ENCODE results near the gene CDH4. TPM values are rescaled to one million over a fixed set of nuclear protein-coding genes. Genes with fewer than 3 reads are reported as not detected.

Gene CDH4
- total RNA-seq, 6 donors from 2014 or later, result 0.20 to 1.0 (median 0.40) TPM; not detected in 1

DNA sequence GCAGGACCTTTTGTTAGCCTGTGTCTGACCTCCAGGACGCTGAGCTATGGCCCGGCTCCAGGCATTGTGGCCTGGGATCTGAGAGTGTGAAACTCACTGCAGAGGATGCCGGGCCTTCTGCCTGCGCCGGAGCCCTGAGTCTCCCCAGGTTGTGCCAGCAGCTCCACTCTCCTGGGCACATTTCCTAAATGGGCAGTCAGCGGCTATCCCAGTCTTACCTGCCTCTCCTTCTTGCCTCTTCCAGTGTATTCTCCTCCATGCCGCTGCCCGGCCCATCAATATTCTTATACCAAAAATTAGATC, 397.8 kb downstream of the CDH4 start:
- no peak for ATAC-seq (ENCODE audit: low FRiP score in 2 of 2)
- 78 to 89% methylated on average over 8 of the region's 8 CpGs for WGBS, 2 donors

DNA sequence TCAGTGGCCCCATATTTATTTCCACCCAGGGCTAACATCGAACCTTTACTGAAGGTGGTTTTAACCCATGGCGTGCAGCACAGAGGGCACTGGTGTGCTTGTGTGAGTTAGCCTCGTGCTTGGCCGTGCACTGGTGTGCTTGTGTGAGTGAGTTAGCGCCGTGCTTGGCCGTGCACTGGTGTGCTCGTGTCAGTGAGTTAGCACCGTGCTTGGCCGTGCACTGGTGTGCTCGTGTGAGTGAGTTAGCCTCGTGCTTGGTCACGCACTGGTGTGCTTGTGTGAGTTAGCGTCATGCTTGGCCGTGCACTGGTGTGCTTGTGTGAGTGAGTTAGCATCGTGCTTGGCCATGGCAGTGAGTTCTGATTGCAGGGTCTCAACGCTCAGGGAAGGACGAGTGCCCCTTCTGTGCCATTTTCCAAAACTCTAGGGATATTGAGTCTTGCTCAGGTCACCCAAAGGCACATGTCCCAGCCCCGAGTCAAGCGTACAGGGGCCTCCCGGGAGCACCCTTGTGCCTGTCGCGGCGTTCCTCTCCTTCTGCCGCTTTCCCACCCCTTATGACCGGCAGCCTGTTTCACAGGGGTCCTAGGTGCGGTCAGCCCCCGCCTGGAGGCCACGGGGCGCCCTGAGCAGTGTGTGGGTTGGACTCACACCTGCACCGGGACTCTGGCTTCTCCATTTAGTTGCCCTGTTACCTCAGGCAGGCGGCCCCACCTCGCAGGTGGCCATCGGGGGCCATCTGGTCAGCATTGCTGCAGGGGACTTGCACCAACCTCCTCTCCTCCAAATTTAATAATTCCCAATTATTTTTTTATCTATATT, 399.1 kb downstream of the CDH4 start:
- Histone ChIP-seq H3K27ac (no peak overlapping the region), H3K4me3 (no peak overlapping the region), H3K9me3 (no peaks in the 10 kb centered on the region), H3K36me3 (no peaks in the 10 kb centered on the region), H3K27me3 (no peaks in the 10 kb centered on the region), H3K4me1 (no peaks in the 10 kb centered on the region)
- ATAC-seq (ENCODE audit: low FRiP score in 2 of 2) (peak; percentile 7 to 31), DNase-seq (peak in 1 of 2 donors; percentile 63)
- 84 to 87% methylated on average over 31 to 34 of the region's 34 CpGs for WGBS, 2 donors
- TF ChIP-seq EP300 (IDR thresholded peaks at IDR 0.05) (no peak), CTCF (IDR thresholded peaks at IDR 0.05) (no peak), POLR2AphosphoS5 (IDR thresholded peaks at IDR 0.05) (no peak), POLR2A (IDR thresholded peaks at IDR 0.05) (no peak)

More for the DNA sequence above, 397.8 kb downstream of the CDH4 start:
- H3K4me1 ChIP-seq, result no peaks in the 10 kb centered on the region
- no peak overlapping the region for H3K27ac ChIP-seq
- TF ChIP-seq POLR2A (IDR thresholded peaks at IDR 0.05) (no peak), POLR2AphosphoS5 (IDR thresholded peaks at IDR 0.05) (no peak), EP300 (IDR thresholded peaks at IDR 0.05) (no peak), CTCF (IDR thresholded peaks at IDR 0.05) (no peak)
- no peaks in the 10 kb centered on the region for H3K9me3 ChIP-seq
- no peaks in the 10 kb centered on the region for H3K36me3 ChIP-seq
- no peak for DNase-seq
- H3K4me3 ChIP-seq, result no peak overlapping the region
- no peaks in the 10 kb centered on the region for H3K27me3 ChIP-seq

GRCh38 chr20:61652146-61652545, 400.1 kb downstream of the CDH4 start:
- Histone ChIP-seq H3K36me3 (no peaks in the 10 kb centered on the region), H3K4me1 (no peaks in the 10 kb centered on the region), H3K27me3 (no peaks in the 10 kb centered on the region), H3K4me3 (no peak overlapping the region), H3K27ac (no peak overlapping the region), H3K9me3 (no peaks in the 10 kb centered on the region)
- TF ChIP-seq POLR2AphosphoS5 (IDR thresholded peaks at IDR 0.05) (no peak), EP300 (IDR thresholded peaks at IDR 0.05) (no peak), CTCF (IDR thresholded peaks at IDR 0.05) (no peak), POLR2A (IDR thresholded peaks at IDR 0.05) (no peak)
- no peak for ATAC-seq (ENCODE audit: low FRiP score in 2 of 2)
- 89 to 95% methylated on average over 10 of the region's 10 CpGs for WGBS, 2 donors
- DNase-seq, result no peak

DNA sequence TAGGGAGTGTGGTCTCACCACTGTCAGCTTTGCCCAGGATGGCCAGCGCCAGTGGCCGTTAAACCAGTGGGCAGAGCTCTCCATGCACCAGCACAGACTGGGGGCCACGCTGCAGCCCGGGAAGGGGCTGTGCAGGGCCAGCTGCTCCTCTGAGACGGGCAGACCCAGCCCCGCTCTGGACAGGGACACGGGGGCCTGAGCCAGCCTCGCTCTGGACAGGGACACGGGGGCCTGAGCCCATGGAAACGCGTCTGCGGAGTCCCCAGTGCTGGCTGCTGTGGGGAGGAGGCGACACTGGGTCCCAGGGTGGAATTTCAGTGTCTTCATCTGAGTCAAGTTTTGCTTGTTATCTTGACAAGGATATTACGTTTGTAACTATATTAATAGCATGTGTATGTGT, 402.7 kb downstream of the CDH4 start:
- DNase-seq (peak in 1 of 2 donors; percentile 48), ATAC-seq (ENCODE audit: low FRiP score in 2 of 2) (no peak)
- Histone ChIP-seq H3K4me3 (no peak overlapping the region), H3K4me1 (no peaks in the 10 kb centered on the region), H3K36me3 (no peaks in the 10 kb centered on the region), H3K27me3 (no peaks in the 10 kb centered on the region), H3K9me3 (no peaks in the 10 kb centered on the region), H3K27ac (no peak overlapping the region)
- TF ChIP-seq EP300 (IDR thresholded peaks at IDR 0.05) (no peak), CTCF (IDR thresholded peaks at IDR 0.05) (no peak), POLR2A (IDR thresholded peaks at IDR 0.05) (no peak), POLR2AphosphoS5 (IDR thresholded peaks at IDR 0.05) (no peak)
- WGBS, 2 donors, result 59 to 69% methylated on average over 10 to 14 of the region's 14 CpGs

DNA sequence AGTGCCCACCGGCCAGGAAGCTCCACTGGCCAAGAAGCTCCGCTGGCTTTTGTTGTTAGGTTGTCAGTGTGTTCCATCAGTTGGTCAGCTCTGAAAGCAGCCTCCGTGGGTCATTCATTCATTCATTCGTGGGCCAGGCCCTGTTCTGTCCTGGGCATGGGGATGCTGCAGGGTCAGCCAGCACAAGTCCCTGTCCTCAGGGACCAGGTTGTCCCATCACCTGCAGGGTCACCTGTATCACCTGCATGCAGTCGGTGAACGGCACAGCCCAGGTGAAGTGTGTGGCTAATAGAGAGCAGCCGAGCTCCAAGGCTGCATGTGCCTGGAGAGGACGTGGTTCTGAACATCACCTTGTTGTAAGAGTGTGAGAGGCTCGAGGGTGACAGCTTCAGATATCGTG, 403.5 kb downstream of the CDH4 start:
- Histone ChIP-seq H3K27me3 (no peaks in the 10 kb centered on the region), H3K27ac (no peak overlapping the region), H3K4me1 (no peaks in the 10 kb centered on the region), H3K9me3 (no peaks in the 10 kb centered on the region), H3K4me3 (no peak overlapping the region), H3K36me3 (no peaks in the 10 kb centered on the region)
- TF ChIP-seq EP300 (IDR thresholded peaks at IDR 0.05) (no peak), POLR2AphosphoS5 (IDR thresholded peaks at IDR 0.05) (no peak), POLR2A (IDR thresholded peaks at IDR 0.05) (no peak), CTCF (IDR thresholded peaks at IDR 0.05) (no peak)
- DNase-seq (no peak), ATAC-seq (ENCODE audit: low FRiP score in 2 of 2) (no peak)
- WGBS, 2 donors, result 62 to 78% methylated on average over 9 to 10 of the region's 10 CpGs

Data from upper lobe of left lung (tissue), 6 donors.